AG10803 (cell line): ENCODE data around the gene RMI2.

Source experiments
- DNase-seq: peaks from one replicate; pipeline ENCODE4 v3.0.0; 2010; ENCODE audit warnings: low read depth
- H3K4me3 ChIP-seq: 2 replicates; pipeline ENCODE4 v1.5.1; 2011; ENCODE audit warnings: mild to moderate bottlenecking, low read length, control low read depth
- CTCF ChIP-seq: conservative IDR thresholded peaks from 2 replicates; pipeline ENCODE4 v1.5.1; 2011; ENCODE audit warnings: mild to moderate bottlenecking, low read length, control low read depth, inconsistent platforms

RMI2 gene

DNA sequence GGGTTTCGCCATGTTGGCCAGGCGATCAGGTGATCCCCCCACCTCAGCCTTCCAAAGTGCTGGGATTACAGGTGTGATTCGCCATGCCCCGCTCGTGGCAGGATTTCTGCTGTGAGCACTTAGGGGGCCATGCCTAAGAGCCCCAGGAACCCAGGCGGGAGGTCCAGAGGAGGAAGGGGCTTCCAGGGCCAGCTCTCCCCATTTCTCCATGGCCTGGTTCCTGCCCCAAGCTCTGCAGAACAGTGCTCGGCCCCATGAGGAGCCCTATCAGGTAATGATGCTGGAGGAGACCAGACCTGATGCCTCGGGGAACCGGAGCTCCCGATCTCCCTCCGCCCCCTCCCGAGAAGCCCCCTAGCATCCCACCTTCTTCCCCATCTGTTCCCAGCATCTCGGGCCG is 53.6 kb downstream of the RMI2 start:
- no peak for TF ChIP-seq CTCF

GRCh38 chr16:11399261-11399831 is 54.1 kb downstream of the RMI2 start:
- DNase-seq, result no peak
- no peak overlapping the region for H3K4me3 ChIP-seq
- TF ChIP-seq CTCF, result no peak

More for the DNA sequence above, 53.6 kb downstream of the RMI2 start:
- no peak for DNase-seq
- no peak overlapping the region for H3K4me3 ChIP-seq

DNA sequence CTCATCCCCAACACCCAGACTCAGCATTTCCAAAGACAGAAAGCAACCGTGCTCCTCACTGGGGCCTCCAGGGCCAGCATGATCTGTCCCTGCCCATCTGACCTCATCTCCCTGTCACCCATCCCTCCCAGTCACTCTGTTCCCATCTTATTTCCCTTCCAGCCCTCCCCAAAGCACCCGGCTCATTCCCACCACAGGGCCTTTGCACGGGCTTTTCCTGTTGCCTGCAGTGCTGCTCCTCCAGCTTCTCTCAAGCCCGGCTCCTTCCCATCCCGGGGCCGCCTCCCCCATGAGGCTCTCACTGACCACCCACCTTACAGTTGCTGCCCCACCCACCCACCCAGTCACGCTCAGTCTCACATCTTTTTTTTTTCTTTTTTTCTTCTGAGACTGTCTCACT is 54.8 kb downstream of the RMI2 start:
- no peak for TF ChIP-seq CTCF
- no peak for DNase-seq
- no peak overlapping the region for H3K4me3 ChIP-seq
